HG03558 (cell line): Measurements from ENCODE around the gene SIVA1.

ENCODE experiments used
- ATAC-seq: cut with Tn5 transposase; IDR thresholded peaks from one replicate; pipeline ENCODE4 v1.9.1; 2021; ENCODE audit warnings: moderate number of reproducible peaks; ENCODE audit not compliant: unreplicated experiment; ENCODE audit errors: extremely low read depth

Gene SIVA1

GRCh38 chr14:104803280-104803911 lies 50.4 kb downstream of the SIVA1 start:
- ATAC-seq = no peak

GRCh38 chr14:104803912-104804410 lies 51.0 kb downstream of the SIVA1 start:
- no peak for ATAC-seq

- no peak for ATAC-seq
Measured at GRCh38 chr14:104804481-104805325, 51.8 kb downstream of the SIVA1 start.

GRCh38 chr14:104805326-104805678 lies 52.4 kb downstream of the SIVA1 start:
- ATAC-seq = no peak

GRCh38 chr14:104805941-104806624 lies 53.1 kb downstream of the SIVA1 start:
- no peak for ATAC-seq

- no peak for ATAC-seq
Measured at GRCh38 chr14:104806625-104807465, 53.9 kb downstream of the SIVA1 start.

GRCh38 chr14:104808456-104808855 lies 55.5 kb downstream of the SIVA1 start:
- no peak for ATAC-seq
